ENCODE measurements around the gene RAPH1.

Gene RAPH1

DNA sequence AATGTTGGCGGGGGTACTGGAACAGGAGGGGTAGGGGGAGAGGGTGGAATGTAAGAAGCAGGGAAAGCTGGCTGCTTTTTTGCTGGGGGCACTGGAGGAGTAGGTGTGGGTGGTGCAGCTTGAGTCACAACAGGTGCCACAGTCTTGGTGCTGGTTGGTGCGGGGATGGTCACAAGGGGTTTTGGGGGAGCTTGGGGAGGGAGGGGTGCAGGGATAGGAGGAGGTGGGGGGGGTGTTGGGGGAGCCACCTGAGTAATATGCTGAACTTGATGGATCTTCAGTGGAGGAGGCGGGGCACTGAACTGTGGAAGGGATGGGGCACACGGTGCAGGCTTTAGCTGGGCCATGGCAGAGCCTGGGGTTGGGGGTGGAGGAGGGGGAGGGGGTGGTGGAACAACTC is 94.4 kb downstream of the RAPH1 start:
- no peak overlapping the region for H3K4me3 ChIP-seq (ENCODE audit: low read depth, low read length)
- TF ChIP-seq MYC (IDR thresholded peaks at IDR 0.05; ENCODE audit: low read depth, low read length) (no peak), POLR2A (IDR thresholded peaks at IDR 0.05; ENCODE audit: extremely low read depth, insufficient read length) (no peak)
- TF ChIP-seq, protein P1, sequence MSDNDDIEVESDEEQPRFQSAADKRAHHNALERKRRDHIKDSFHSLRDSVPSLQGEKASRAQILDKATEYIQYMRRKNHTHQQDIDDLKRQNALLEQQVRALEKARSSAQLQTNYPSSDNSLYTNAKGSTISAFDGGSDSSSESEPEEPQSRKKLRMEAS (IDR thresholded peaks at IDR 0.05; ENCODE audit: low read depth, low read length) = no peak
- TF ChIP-seq, protein P2, sequence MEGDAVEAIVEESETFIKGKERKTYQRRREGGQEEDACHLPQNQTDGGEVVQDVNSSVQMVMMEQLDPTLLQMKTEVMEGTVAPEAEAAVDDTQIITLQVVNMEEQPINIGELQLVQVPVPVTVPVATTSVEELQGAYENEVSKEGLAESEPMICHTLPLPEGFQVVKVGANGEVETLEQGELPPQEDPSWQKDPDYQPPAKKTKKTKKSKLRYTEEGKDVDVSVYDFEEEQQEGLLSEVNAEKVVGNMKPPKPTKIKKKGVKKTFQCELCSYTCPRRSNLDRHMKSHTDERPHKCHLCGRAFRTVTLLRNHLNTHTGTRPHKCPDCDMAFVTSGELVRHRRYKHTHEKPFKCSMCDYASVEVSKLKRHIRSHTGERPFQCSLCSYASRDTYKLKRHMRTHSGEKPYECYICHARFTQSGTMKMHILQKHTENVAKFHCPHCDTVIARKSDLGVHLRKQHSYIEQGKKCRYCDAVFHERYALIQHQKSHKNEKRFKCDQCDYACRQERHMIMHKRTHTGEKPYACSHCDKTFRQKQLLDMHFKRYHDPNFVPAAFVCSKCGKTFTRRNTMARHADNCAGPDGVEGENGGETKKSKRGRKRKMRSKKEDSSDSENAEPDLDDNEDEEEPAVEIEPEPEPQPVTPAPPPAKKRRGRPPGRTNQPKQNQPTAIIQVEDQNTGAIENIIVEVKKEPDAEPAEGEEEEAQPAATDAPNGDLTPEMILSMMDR (IDR thresholded peaks at IDR 0.05; ENCODE audit: low read depth, low read length) = no peak
- no peak for DNase-seq (ENCODE audit: low read depth)

DNA sequence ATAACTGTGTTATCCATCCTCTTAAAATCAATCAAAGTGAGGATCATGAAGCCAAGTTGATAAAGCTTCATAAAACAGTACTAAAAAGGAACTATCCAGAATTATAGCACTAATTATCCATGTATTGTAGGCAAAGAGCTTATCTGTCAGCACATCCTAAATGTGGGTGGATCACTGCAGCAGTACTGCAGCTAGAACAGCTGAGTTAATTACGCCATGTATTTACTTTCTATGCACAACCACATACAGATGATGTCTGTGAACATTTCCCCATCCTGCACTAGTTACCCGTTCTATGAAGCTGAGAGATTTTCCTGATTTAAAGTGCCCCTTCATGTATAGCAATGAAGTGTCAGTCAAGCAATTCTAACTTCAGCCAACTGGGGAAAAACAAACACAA is 96.6 kb downstream of the RAPH1 start:
- peak; percentile 12 for DNase-seq (ENCODE audit: low read depth)
- TF ChIP-seq, protein P2 (IDR thresholded peaks at IDR 0.05; ENCODE audit: low read depth, low read length) = no peak
- no peak for TF ChIP-seq MYC (IDR thresholded peaks at IDR 0.05; ENCODE audit: low read depth, low read length)
- TF ChIP-seq, protein P1 (IDR thresholded peaks at IDR 0.05; ENCODE audit: low read depth, low read length) = no peak
- no peak for TF ChIP-seq POLR2A (IDR thresholded peaks at IDR 0.05; ENCODE audit: extremely low read depth, insufficient read length)
- no peak overlapping the region for H3K4me3 ChIP-seq (ENCODE audit: low read depth, low read length)

DNA sequence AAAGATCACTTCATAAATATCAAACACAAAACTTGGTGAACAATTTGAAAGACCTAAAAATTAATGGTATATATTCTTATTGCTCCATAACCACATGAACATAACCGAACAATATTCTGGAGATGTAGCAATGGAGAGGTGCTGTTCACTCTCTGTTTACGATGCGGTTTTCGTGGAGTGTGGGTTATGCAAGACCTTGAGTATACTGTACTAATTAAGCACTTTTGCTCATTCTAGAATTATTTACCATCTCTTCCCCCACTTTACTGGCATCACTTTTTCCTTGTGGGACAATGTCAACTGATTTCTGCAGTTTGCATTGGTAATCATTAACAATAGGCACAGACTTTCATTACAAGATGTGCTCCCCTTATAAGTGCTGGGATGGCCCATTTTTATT is 97.6 kb downstream of the RAPH1 start:
- TF ChIP-seq, protein P2 (IDR thresholded peaks at IDR 0.05; ENCODE audit: low read depth, low read length) = no peak
- TF ChIP-seq POLR2A (IDR thresholded peaks at IDR 0.05; ENCODE audit: extremely low read depth, insufficient read length) (no peak), MYC (IDR thresholded peaks at IDR 0.05; ENCODE audit: low read depth, low read length) (0 out of 2 replicates have a peak, but pooled peaks have one; percentile 12)
- no peak overlapping the region for H3K4me3 ChIP-seq (ENCODE audit: low read depth, low read length)
- DNase-seq (ENCODE audit: low read depth) = peak; percentile 75

DNA sequence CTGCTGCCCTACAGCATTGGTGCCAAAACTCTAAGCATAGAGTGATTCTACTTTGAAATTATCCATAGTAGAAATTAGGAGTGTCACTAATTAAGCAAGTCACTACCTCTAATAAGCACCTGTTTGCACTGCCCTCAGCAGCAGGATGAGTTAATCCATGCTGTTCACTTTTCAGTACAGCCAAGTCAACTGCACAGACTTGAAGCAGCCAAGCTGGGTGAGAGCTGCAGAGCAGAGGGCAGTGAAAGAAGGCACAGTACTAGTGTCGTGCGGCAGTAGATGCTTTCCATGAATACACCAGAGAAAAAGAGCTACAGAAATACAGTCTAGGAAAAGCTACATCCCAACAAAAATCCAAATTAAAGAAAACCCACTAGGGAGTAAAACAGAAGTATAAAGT is 98.6 kb downstream of the RAPH1 start:
- TF ChIP-seq, protein P2 (IDR thresholded peaks at IDR 0.05; ENCODE audit: low read depth, low read length) = no peak
- TF ChIP-seq, protein P1 (IDR thresholded peaks at IDR 0.05; ENCODE audit: low read depth, low read length) = no peak
- no peak for TF ChIP-seq POLR2A (IDR thresholded peaks at IDR 0.05; ENCODE audit: extremely low read depth, insufficient read length)
- TF ChIP-seq MYC (IDR thresholded peaks at IDR 0.05; ENCODE audit: low read depth, low read length) = no peak
- H3K4me3 ChIP-seq (ENCODE audit: low read depth, low read length) = no peak overlapping the region
- no peak for DNase-seq (ENCODE audit: low read depth)

DNA sequence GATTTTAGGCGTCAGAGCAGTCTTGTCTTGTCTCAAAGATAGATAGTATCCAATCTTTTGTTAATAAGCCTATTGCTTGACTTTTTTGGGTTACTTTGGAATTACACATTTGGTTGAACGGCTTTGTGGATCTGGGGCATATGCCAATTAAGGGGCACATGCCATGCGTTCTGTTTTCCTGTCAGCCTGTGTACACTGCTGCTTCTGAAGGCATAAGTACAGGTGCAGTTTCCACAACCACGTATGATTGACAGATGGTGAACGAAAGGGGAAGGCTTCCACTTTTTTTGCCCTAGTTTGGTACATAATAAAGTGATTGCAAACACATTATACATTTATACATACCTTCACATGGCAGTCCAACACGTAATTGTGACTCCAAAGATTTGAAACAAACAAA is 102.3 kb downstream of the RAPH1 start:
- no peak for DNase-seq (ENCODE audit: low read depth)
- TF ChIP-seq, protein P1 (IDR thresholded peaks at IDR 0.05; ENCODE audit: low read depth, low read length) = no peak
- TF ChIP-seq POLR2A (IDR thresholded peaks at IDR 0.05; ENCODE audit: extremely low read depth, insufficient read length) (no peak), MYC (IDR thresholded peaks at IDR 0.05; ENCODE audit: low read depth, low read length) (no peak)
- TF ChIP-seq, protein P2 (IDR thresholded peaks at IDR 0.05; ENCODE audit: low read depth, low read length) = no peak
- no peak overlapping the region for H3K4me3 ChIP-seq (ENCODE audit: low read depth, low read length)

All from NB4 (cell line).